Transverse colon (tissue), 4 donors: ENCODE results near the gene SGCA.

Source experiments
- CTCF ChIP-seq, 5 experiments: fragments of 200-600 bp in 3 of 5; fragments of 450-650 bp in 2 of 5; sonication (generic) in 3 of 5; IDR thresholded peaks; 1 replicate in 2 of 5; 2 replicates in 3 of 5; pipeline ENCODE4 v1.5.1; 2016 to 2017; ENCODE audit warnings: antibody characterized with exemption in 5 of 5, inconsistent platforms in 3 of 5, mild to moderate bottlenecking in 2 of 5, moderate library complexity in 1 of 5
- EP300 ChIP-seq: sonication (generic); formaldehyde crosslinking; IDR thresholded peaks from one replicate; pipeline ENCODE4 v1.6.1; 2017; ENCODE audit warnings: antibody characterized with exemption, low read depth
- POLR2A ChIP-seq: fragments of 450-650 bp; IDR thresholded peaks from one replicate; pipeline ENCODE4 v1.6.1; 2016; ENCODE audit warnings: antibody characterized with exemption, mild to moderate bottlenecking, moderate library complexity
- POLR2AphosphoS5 ChIP-seq, 3 donors: sonication (generic); formaldehyde crosslinking; IDR thresholded peaks; one replicate each; pipeline ENCODE4 v1.6.1; 2016; ENCODE audit warnings: antibody characterized with exemption in 3 of 3

GRCh38 chr17:50188921-50189549 is 23.2 kb downstream of the SGCA start:
- TF ChIP-seq CTCF (IDR thresholded peaks at IDR 0.05), result no peak
- TF ChIP-seq POLR2A, result no peak
- TF ChIP-seq POLR2AphosphoS5 (IDR thresholded peaks at IDR 0.05), result no peak
- no peak for TF ChIP-seq EP300
